Skin of body (tissue), 2 donors: ENCODE measurements around the gene CARD14. TPM values are rescaled to one million over a fixed set of nuclear protein-coding genes. Genes with fewer than 3 reads are reported as not detected.
"Not testable (repeated sequence)": the region's sequence is repeated elsewhere in the genome, so short reads cannot be mapped to it uniquely, and the experiment has no call there.

ENCODE experiments used
- DNase-seq: peaks from one replicate; lab custom pipeline; 2025; lab: John Stamatoyannopoulos, UW
- total RNA-seq: library from RNA; depleted of rRNA; stranded (reverse); fragments of >200 nt; gene quantifications from one replicate; pipeline ENCODE4 v1.2.3, GENCODE V29; 2014

The CARD14 gene
- total RNA-seq, 1 donor from 2014 or later, result 7.3 TPM

- no peak for DNase-seq
These were observed 14.0 kb downstream of the CARD14 start for GRCh38 chr17:80183581-80184422.

- DNase-seq, result no peak
These were observed 14.5 kb downstream of the CARD14 start for GRCh38 chr17:80184423-80184714.

DNA sequence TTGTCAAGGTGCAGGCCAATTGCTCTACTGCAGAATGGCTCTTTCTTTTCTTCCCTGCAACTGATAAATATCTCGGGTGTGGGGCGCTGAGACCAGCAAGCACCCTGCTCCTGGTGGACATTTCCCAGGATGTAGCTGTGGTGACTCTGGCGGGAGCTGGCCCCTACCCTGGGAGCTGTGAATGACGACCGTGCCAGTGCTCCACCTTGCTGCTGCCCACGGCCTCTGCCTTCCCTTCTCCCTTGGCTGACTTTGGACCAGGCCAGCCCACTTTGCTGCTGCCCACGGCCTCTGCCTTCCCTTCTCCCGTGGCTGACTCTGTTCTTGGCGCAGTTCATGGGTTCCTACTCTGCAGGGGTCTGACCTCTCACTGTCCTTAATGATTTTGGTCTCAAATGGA lies 16.1 kb downstream of the CARD14 start:
- DNase-seq, result no peak

DNA sequence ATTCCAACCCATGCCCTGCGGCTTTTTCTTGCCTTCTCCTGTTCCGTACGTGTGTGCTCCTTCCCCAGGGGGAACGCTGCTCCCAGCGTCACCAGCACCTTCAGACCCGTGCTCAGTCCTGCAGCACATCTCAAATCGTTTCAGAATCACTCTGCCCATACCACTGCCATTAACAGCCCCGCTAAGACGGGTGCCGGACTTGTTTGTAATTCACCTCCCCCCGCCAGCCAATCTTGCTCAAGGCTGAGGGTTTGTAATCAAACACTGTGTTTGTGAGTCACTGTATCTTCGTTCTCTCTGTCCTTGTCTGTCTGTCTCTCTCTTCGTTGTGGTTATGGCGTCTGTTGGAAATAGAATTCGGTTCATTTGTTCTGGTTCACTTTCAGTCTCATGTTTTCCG lies 17.3 kb downstream of the CARD14 start:
- DNase-seq, result no peak

GRCh38 chr17:80187515-80187941 lies 17.7 kb downstream of the CARD14 start:
- no peak for DNase-seq

- DNase-seq, result no peak
These were observed 19.8 kb downstream of the CARD14 start for GRCh38 chr17:80189611-80190010.

DNA sequence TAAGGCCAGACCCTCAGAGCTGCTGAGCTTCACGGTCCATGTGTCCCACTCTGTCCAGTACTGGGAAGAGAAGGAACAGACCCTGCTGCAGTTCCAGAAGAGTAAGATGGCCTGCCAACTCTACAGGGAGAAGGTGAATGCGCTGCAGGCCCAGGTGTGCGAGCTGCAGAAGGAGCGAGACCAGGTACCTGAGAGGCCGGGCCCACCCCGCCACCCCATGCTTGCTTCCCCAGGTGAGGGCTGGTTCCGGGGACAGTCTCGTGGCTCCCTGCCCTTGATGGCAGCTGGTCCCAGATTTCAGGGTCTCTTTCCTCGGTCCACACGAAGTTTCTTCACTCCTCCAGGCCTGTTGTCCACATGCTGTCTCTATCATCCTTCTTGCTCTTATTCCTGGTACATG lies 20.9 kb downstream of the CARD14 start:
- no peak for DNase-seq

- no peak for DNase-seq
These were observed 21.4 kb downstream of the CARD14 start for GRCh38 chr17:80191192-80191591.

GRCh38 chr17:80191865-80192661 lies 22.2 kb downstream of the CARD14 start:
- peak; percentile 36 for DNase-seq

- DNase-seq, result no peak
These were observed 25.3 kb downstream of the CARD14 start for GRCh38 chr17:80195141-80195540.

DNA sequence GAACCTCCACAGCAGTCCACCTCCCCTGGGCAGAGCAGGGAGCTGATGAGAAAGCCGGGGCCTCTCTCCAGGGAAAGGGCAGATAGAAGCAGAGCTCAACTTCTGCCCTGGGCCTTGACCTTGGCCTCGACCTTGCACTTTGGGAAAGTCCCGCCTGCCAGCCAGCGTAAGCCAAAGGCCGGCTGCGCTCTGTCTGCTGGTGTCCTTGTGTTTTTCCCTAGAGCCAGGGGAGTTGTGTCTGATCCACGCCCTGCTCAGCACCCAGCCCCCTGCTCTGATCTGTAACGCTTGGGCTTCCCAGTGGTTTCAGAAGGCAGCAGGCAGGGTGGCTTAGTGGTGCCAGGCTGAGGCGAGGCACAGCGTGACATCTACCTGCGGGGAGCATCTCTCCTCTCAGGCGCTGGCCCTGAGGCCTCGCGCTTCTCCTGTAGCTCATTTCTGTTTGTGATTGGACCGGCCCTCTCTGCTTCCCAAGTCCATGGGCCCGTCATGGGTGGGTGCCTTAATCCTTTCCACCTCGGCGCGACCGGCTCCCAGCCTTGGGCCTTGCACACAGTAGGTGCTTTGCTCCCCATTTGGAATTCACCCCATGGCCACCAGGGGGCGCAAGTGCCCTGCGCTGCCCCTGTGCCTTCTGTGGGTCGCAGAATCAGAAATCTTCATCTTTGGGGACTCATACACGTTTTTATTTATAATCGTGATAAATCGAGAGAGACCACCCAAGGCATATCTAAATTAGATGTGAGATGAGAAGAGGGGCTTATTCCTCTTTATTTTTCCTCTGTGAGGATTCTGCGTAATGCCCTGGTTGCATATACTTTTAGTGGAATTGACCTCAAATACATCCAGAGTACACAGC lies 26.1 kb downstream of the CARD14 start:
- no peak for DNase-seq

GRCh38 chr17:80196652-80197051 lies 26.8 kb downstream of the CARD14 start:
- DNase-seq, result no peak

- no peak for DNase-seq
These were observed 28.4 kb downstream of the CARD14 start for GRCh38 chr17:80198144-80198661.

DNA sequence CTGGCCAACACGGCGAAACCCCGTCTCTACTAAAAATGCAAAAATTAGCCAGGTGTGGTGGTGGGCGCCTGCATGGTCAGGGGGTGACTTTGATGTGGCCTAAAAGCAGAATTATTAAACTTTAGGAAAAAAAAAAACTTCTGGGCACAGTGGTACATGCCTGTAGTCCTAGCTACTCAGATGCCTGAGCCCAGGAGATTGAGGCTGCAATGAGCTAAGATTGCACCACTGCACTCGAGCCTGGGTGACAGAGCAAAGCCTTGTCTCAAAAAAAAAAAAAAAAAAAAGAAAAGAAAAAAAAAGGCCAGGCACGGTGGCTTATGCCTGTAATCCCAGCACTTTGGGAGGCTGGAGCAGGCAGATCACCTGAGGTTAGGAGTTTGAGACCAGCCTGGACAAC lies 29.5 kb downstream of the CARD14 start:
- DNase-seq, result not testable (repeated sequence)

GRCh38 chr17:80201446-80201845 lies 31.6 kb downstream of the CARD14 start:
- no peak for DNase-seq

GRCh38 chr17:80202197-80202596 lies 32.4 kb downstream of the CARD14 start:
- no peak for DNase-seq

DNA sequence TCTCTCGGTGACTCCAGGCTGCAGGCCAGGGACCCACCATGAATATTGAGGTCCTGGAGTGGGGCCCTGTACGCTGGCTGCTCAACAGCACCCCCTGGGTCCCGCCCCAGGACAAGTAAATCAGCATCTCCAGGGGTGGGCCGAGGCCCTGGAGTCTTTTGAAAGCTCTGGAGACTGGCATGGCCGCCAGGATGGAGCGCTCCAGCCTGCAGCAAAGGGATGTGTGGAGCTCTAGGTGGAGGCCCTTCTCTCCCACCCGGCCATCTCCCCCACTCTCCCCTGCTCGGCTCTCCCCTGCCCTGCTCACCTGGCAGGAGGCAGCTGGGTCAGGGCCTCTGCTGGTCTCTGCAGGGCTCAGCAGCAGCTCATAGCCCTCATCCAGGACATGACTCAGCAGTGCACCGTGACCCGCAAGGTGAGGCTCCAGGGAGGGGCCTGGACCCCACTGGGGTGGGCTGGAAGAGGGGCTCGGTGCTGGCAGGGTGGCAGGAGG lies 33.7 kb downstream of the CARD14 start:
- no peak for DNase-seq

DNA sequence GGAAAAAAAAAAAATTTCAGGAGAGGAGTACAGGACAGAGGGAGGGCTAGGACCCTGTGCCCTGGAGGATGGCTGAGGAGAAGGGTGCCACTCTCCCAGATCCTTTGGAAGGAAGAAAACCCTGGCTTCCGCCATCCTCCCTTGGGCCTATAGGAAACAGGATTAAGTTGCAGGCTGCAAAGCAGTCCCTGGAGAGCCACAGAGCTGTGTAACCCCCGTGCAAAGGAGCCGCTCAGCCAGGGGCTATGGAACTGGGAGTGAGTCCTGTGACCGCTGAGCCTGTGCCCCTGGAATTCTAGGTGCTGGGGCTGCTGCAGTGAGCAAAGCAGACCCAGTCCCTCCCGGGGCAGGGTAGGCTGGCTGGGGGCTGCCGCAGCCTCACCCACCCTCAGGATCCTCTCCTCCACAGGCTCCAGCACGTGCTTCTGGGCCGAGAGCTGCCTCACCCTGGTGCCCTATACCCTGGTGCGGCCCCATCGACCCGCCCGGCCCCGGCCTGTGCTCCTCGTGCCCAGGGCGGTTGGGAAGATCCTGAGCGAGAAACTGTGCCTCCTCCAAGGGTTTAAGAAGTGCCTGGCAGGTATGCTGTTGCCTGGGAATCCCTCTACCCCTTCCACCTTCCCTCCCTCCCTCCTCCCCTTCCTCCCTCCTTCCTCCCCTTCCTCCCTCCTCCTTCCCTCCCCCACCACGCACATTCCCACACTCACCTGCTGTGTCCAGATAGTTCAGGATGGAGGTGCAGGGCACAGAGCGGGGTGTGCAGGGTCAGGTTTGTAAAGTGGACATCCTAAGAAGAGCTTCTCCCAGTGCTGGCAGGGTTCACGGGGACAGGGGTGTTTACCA lies 35.0 kb downstream of the CARD14 start:
- DNase-seq, result no peak

DNA sequence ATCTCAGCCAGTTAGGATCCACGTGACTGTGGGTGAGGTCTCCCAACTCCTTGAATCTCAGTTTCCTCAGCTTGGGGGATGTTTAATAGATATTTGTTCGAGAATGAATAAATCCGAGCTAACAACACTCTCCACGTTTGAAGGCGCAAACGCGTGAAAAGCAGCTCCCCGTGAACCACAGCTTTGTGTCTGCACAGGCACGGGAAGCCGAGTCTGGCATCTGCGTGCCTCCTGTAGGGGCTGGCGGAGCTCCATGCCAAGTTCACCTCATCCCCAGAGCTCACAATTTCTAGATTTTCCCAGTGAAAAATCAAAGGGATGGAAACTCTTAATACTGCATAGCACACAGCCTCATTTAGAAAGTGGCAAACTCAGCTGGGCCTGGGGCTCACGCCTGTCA lies 36.0 kb downstream of the CARD14 start:
- no peak for DNase-seq

DNA sequence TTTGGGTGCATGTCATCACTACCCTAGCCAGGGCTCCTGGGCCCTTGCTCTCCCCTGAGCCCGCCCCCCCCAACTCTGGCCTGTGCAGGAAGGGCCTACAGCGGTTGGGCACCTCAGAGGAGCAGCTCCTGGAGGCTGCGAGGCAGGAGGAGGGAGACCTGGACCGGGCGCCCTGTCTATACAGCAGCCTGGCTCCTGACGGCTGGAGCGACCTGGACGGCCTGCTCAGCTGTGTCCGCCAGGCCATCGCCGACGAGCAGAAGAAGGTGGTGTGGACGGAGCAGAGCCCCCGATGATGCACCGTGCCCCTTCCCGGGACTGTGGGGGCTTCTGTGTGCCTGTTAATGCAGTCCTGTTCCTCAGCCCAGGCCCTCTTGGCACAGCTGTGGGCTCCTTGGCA lies 38.2 kb downstream of the CARD14 start:
- no peak for DNase-seq

GRCh38 chr17:80209765-80210164 lies 39.9 kb downstream of the CARD14 start:
- DNase-seq, result no peak
